Heart left ventricle (tissue), 16 donors: ENCODE results near the gene ADGRG6. TPM values are rescaled to one million over a fixed set of nuclear protein-coding genes. Genes with fewer than 3 reads are reported as not detected.

ENCODE experiments used
- ATAC-seq, 4 donors: fragments of 200-7000 bp; cut with Tn5 transposase; one replicate each; pipeline ENCODE4 v1.9.1; 2020 to 2022; ENCODE audit warnings: moderate library complexity in 4 of 4, mild to moderate bottlenecking in 3 of 4, moderate number of reproducible peaks in 1 of 4
- DNase-seq, 5 donors: peaks; one replicate each; pipeline ENCODE4 v3.0.0-alpha.2; 2020
- H3K27ac ChIP-seq, 12 donors: fragments of 200-600 bp; sonication (generic) in 4 of 12; one replicate each; pipeline versions ENCODE4 v1.5.0 to v1.8.0; 2016 to 2022; ENCODE audit warnings: mild to moderate bottlenecking in 2 of 12
- H3K27me3 ChIP-seq, 9 donors: fragments of 200-600 bp; sonication (generic) in 2 of 9; one replicate each; pipeline versions ENCODE4 v1.5.1 to v1.8.0; 2016 to 2022; ENCODE audit warnings: mild to moderate bottlenecking in 3 of 9
- H3K36me3 ChIP-seq, 9 donors: fragments of 200-600 bp; sonication (generic) in 2 of 9; one replicate each; pipeline versions ENCODE4 v1.5.0 to v1.8.0; 2018 to 2022; ENCODE audit warnings: mild to moderate bottlenecking in 2 of 9
- H3K4me1 ChIP-seq, 12 donors: fragments of 200-600 bp; sonication (generic) in 4 of 12; one replicate each; pipeline versions ENCODE4 v1.5.0 to v1.8.0; 2016 to 2022; ENCODE audit warnings: mild to moderate bottlenecking in 3 of 12
- H3K4me3 ChIP-seq, 12 donors: fragments of 200-600 bp; sonication (generic) in 4 of 12; one replicate each; pipeline versions ENCODE4 v1.5.0 to v1.8.0; 2017 to 2022; ENCODE audit warnings: mild to moderate bottlenecking in 9 of 12, moderate library complexity in 4 of 12
- H3K9me3 ChIP-seq, 12 donors: fragments of 200-600 bp; sonication (generic) in 4 of 12; one replicate each; pipeline versions ENCODE4 v1.5.0 to v1.8.0; 2016 to 2022; ENCODE audit warnings: mild to moderate bottlenecking in 1 of 12
- POLR2A ChIP-seq, 2 donors: fragments of 450-650 bp; IDR thresholded peaks; one replicate each; pipeline ENCODE4 v1.6.1; 2017; ENCODE audit warnings: antibody characterized with exemption in 2 of 2, mild to moderate bottlenecking in 2 of 2, moderate library complexity in 2 of 2
- WGBS, 4 donors: extraction: QIAGEN DNeasy Blood & Tissue Kit in 2 of 4; methylation state at CpG; one replicate each; pipeline versions ENCODE4 v1.1.5 to v1.1.7; 2013 to 2018; 5-methylcytosine and 5-hydroxymethylcytosine counted together
- intact Hi-C, 10 donors: fragments of 100-400 bp; cut with DNase I; formaldehyde crosslinking; loops; one replicate each; pipeline versions ENCODE4 v1.11.1 to v1.14.2; 2022
- polyA plus RNA-seq, 2 donors: library from polyadenylated mRNA; stranded (reverse); fragments of 200-250 nt; gene quantifications; one replicate each; pipeline ENCODE4 v1.2.3, GENCODE V29; 2013
- total RNA-seq, 9 donors: library from RNA; depleted of rRNA in 2 of 9; stranded (reverse); fragments of >200 nt in 2 of 9; fragmentation: NEBNext Ultra II Directional in 3 of 9; extraction: Animal tissue kit (Norgen Biotek cat#: 25700) in 3 of 9; gene quantifications; one replicate each; pipeline versions ENCODE4 v1.1.0 to v1.2.4, GENCODE V29; 2016 to 2023
- TF ChIP-seq, protein P1 (sequence below), 12 donors: fragments of 200-600 bp; sonication (generic) in 4 of 12; IDR thresholded peaks; one replicate each; pipeline versions ENCODE4 v1.5.0 to v1.8.0; 2018 to 2022; ENCODE audit warnings: antibody characterized with exemption in 12 of 12, mild to moderate bottlenecking in 5 of 12
- donor health status: ischemic (EF 13 %, LVEDD 7.1; RV severe dilation, severe dysfunction).
- donor health status: healthy with polysubstance abuse.
- donor health status: DM: no; HTN: yes; CAD: no.
- donor health status: DM: no; HTN: no; CAD: no.
- donor health status: ischemic (EF 25% LVEDD 6.9; RV normal size, moderate dysfunction).
- donor health status: ischemic (EF 25% LVEDD 5.7; RV mildly dilated, moderate dysfunction).
- donor health status: healthy.
- donor health status: DM: yes; HTN: yes; CAD: no.
- donor health status: ischemic (EF 35%, LVEDD 5.7; RV mildly dilated, moderate dysfunction).
- donor health status: nonischemic (EF 11% LVEDD 7.7; RV severe dilation, severe dysfunction).
- donor health status: DM: yes; HTN: yes; CAD: no.
- donor health status: PGD.
- donor health status: ischemic (EF 29% LVEDD 5.4; RV normal size, mild dysfunction).
- donor health status: nonischemic (EF 23%, LVEDD 6.1; RV moderate dilation, normal function).

Gene ADGRG6
- total and polyA plus RNA-seq, 11 donors = 0.61 to 10.5 (median 2.0) TPM

DNA sequence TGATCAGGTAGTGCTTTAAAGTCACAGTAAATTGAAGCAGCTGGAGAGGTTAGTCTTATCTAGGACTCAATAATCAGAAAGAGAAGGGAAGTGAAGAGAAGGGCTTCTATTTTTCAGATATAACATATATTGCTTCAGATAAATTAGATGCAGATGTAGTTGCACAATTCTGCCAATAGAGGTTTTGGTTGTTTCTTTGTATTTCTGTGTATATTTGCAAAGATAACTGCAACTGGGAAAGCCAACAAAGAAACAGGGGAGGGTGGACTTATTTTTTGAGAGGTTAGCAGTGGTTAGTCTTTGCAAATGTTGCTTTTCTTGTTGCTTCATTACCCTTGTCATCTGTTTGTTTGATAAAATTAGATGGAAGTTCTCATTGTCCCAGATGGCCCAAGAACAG lies 106.6 kb downstream of the ADGRG6 start:
- H3K27me3 ChIP-seq = no peaks in the 10 kb centered on the region
- no peak for TF ChIP-seq POLR2A (IDR thresholded peaks at IDR 0.05)
- TF ChIP-seq, protein P1, sequence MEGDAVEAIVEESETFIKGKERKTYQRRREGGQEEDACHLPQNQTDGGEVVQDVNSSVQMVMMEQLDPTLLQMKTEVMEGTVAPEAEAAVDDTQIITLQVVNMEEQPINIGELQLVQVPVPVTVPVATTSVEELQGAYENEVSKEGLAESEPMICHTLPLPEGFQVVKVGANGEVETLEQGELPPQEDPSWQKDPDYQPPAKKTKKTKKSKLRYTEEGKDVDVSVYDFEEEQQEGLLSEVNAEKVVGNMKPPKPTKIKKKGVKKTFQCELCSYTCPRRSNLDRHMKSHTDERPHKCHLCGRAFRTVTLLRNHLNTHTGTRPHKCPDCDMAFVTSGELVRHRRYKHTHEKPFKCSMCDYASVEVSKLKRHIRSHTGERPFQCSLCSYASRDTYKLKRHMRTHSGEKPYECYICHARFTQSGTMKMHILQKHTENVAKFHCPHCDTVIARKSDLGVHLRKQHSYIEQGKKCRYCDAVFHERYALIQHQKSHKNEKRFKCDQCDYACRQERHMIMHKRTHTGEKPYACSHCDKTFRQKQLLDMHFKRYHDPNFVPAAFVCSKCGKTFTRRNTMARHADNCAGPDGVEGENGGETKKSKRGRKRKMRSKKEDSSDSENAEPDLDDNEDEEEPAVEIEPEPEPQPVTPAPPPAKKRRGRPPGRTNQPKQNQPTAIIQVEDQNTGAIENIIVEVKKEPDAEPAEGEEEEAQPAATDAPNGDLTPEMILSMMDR (IDR thresholded peaks at IDR 0.05) = no peak
- H3K27ac ChIP-seq = no peak overlapping the region
- peaks cover 0 to 5% (median 0%) of the 10 kb centered on the region in 12 donors for H3K4me1 ChIP-seq
- intact Hi-C loops = no loop called here
- H3K9me3 ChIP-seq = no peaks in the 10 kb centered on the region
- no peak overlapping the region for H3K4me3 ChIP-seq
- H3K36me3 ChIP-seq = no peaks in the 10 kb centered on the region
- DNase-seq (no peak), ATAC-seq (no peak)

DNA sequence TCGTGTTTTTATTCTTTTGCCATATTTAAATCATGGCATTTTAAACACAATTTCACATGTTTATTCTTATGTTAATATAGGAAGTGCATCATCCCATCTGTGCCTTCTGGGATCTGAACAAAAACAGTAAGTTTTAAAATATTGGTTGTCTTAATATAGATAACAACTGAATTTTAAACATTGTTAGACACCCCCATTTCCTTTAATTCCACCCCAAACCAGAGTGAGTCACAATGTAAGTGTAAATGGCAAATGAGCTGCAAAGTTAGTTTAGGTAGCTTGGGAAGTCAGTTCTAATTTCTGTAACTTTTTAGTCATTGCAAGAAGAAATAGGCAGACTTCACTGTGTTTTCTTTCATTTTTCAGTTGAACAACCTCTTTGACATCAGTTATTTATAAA lies 108.0 kb downstream of the ADGRG6 start:
- Histone ChIP-seq H3K4me1 (peaks cover 0 to 5% (median 0%) of the 10 kb centered on the region in 12 donors), H3K9me3 (no peaks in the 10 kb centered on the region), H3K27ac (no peak overlapping the region), H3K27me3 (no peaks in the 10 kb centered on the region), H3K4me3 (no peak overlapping the region), H3K36me3 (no peaks in the 10 kb centered on the region)
- DNase-seq (no peak), ATAC-seq (no peak)
- TF ChIP-seq, protein P1 (IDR thresholded peaks at IDR 0.05) = no peak
- no peak for TF ChIP-seq POLR2A (IDR thresholded peaks at IDR 0.05)
- intact Hi-C loops = no loop called here
- WGBS, 4 donors = 63 to 70% (median 65%) methylated on average over 1 of the region's 1 CpG

DNA sequence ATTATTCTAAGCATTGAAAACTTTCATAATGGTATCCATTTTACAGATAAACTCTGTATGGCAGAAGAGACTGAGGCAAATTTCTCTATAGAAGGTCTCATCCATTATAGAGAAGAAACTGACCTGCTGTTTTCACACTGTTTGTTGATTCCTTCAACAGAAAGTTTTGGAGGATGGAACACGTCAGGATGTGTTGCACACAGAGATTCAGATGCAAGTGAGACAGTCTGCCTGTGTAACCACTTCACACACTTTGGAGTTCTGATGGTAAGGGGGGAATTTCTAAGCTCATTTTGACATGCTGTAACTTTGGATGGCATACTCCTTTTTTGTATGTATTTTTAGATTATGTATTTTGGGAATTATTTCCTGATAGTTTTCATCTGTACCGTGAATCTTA lies 109.3 kb downstream of the ADGRG6 start:
- Histone ChIP-seq H3K27ac (no peak overlapping the region), H3K9me3 (no peaks in the 10 kb centered on the region), H3K4me3 (no peak overlapping the region), H3K27me3 (no peaks in the 10 kb centered on the region), H3K36me3 (no peaks in the 10 kb centered on the region), H3K4me1 (peaks cover 0 to 3% (median 0%) of the 10 kb centered on the region in 12 donors)
- no peak for ATAC-seq
- WGBS, 4 donors = 76 to 84% (median 80%) methylated on average over 2 of the region's 2 CpGs
- intact Hi-C loops = no loop called here
- no peak for DNase-seq
- TF ChIP-seq, protein P1 (IDR thresholded peaks at IDR 0.05) = no peak
- TF ChIP-seq POLR2A (IDR thresholded peaks at IDR 0.05) = no peak

- H3K27ac ChIP-seq = no peak overlapping the region
- intact Hi-C loops = no loop called here
- WGBS, 4 donors = 21 to 39% (median 27%) methylated on average over 2 of the region's 2 CpGs
- no peaks in the 10 kb centered on the region for H3K9me3 ChIP-seq
- TF ChIP-seq POLR2A (IDR thresholded peaks at IDR 0.05) = no peak
- TF ChIP-seq, protein P1 (IDR thresholded peaks at IDR 0.05) = no peak
- no peaks in the 10 kb centered on the region for H3K36me3 ChIP-seq
- DNase-seq (no peak), ATAC-seq (no peak)
- H3K27me3 ChIP-seq = no peaks in the 10 kb centered on the region
- H3K4me1 ChIP-seq = no peaks in the 10 kb centered on the region
- no peak overlapping the region for H3K4me3 ChIP-seq
Measured at GRCh38 chr6:142412241-142412640, 110.4 kb downstream of the ADGRG6 start.
